Amygdala (tissue), 56 donors: ENCODE measurements around the gene NDC1.
A peak's percentile ranks its signal among the peaks of the same experiment; 100 is the strongest.
"Not testable (repeated sequence)": the region's sequence is repeated elsewhere in the genome, so short reads cannot be mapped to it uniquely, and the experiment has no call there.

Experiments
- DNase-seq, 56 donors: peaks; one replicate each; lab custom pipeline; 2025; lab: John Stamatoyannopoulos, UW

NDC1 gene

GRCh38 chr1:53837924-53838653 is at the start of gene NDC1:
Gene NDC1 (minus strand): TSS chr1:53838296. CDS start chr1:53838261, 35 bp downstream.
- DNase-seq = peak; percentile 67 to 99 (median 93)

- not testable (repeated sequence) for DNase-seq
Measured at GRCh38 chr1:53883600-53883999, 45.5 kb upstream of the NDC1 start.

- not testable (repeated sequence) for DNase-seq
Measured at GRCh38 chr1:53881853-53882252, 43.8 kb upstream of the NDC1 start.

GRCh38 chr1:53878492-53879105 is 40.5 kb upstream of the NDC1 start:
- no peak for DNase-seq

- DNase-seq = not testable (repeated sequence)
Measured at GRCh38 chr1:53875150-53875549, 37.1 kb upstream of the NDC1 start.

- DNase-seq = no peak
Measured at GRCh38 chr1:53871773-53872484, 33.8 kb upstream of the NDC1 start.

- peak in 1 of 56 donors; percentile 14 for DNase-seq
Measured at GRCh38 chr1:53871221-53871620, 33.1 kb upstream of the NDC1 start.

GRCh38 chr1:53869454-53870117 is 31.5 kb upstream of the NDC1 start:
- DNase-seq = peak in 9 of 56 donors; percentile 2 to 37 (median 3)

- no peak for DNase-seq
Measured at GRCh38 chr1:53868565-53868964, 30.5 kb upstream of the NDC1 start.

- DNase-seq = no peak
Measured at GRCh38 chr1:53862507-53862906, 24.4 kb upstream of the NDC1 start.

- DNase-seq = peak in 16 of 56 donors; percentile 1 to 38 (median 4)
Measured at GRCh38 chr1:53860967-53861411, 22.9 kb upstream of the NDC1 start.

- no peak for DNase-seq
Measured at GRCh38 chr1:53851571-53852285, 13.6 kb upstream of the NDC1 start.

- no peak for DNase-seq
Measured at GRCh38 chr1:53850082-53850673, 12.1 kb upstream of the NDC1 start.

GRCh38 chr1:53847980-53848379 is 9.9 kb upstream of the NDC1 start:
- no peak for DNase-seq

- no peak for DNase-seq
Measured at GRCh38 chr1:53842347-53842746, 4.3 kb upstream of the NDC1 start.

GRCh38 chr1:53838654-53838974 is 518 bp upstream of the NDC1 start:
- DNase-seq = no peak

- no peak for DNase-seq
Measured at GRCh38 chr1:53837646-53837923, 511 bp downstream of the NDC1 start.

GRCh38 chr1:53835491-53835890 is 2.6 kb downstream of the NDC1 start:
- DNase-seq = no peak

GRCh38 chr1:53834776-53835175 is 3.3 kb downstream of the NDC1 start:
- no peak for DNase-seq

GRCh38 chr1:53833393-53833792 is 4.7 kb downstream of the NDC1 start:
- DNase-seq = no peak
